HG02973 (cell line): ENCODE results near the gene NCAPG2.

ENCODE experiments used
- ATAC-seq: cut with Tn5 transposase; IDR thresholded peaks from one replicate; pipeline ENCODE4 v1.9.1; 2021; ENCODE audit warnings: moderate library complexity; ENCODE audit not compliant: unreplicated experiment

NCAPG2 gene

GRCh38 chr7:158733775-158734494 is 29.3 kb upstream of the NCAPG2 start:
- no peak for ATAC-seq

GRCh38 chr7:158733220-158733519 is 28.6 kb upstream of the NCAPG2 start:
- ATAC-seq = no peak

DNA sequence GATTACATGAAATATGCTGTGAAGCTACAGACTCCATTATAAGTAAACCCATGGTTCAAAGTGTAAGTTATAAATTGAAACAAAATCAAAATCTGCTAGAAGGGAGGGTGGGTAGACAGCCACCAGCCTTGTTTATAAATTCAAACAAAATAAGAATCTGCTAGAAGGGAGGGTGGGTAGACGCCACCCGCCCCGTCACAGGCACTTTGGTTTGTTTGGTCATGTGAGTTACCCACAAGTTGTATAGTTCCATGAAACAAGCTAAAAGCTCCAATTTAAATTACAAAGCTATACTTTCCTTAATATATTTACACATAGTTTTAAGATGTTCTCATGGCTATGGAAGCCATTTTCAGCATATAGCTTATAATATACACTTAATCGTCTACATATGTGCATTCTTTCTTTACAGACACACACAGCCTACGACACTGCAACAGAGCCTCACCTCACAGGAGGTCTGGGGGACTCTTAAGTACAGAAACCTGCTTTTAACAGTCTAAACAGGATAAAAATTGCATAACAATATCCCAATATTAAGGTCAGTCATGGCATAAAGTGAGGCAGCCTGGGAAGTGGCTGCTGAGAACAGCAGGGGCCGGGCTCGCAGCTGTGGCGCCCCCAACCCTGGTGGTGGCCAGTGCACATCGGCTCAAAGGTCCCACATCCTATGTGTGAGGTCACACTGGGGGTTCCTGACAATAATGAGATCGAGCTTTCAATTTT is 28.1 kb upstream of the NCAPG2 start:
- ATAC-seq = no peak

DNA sequence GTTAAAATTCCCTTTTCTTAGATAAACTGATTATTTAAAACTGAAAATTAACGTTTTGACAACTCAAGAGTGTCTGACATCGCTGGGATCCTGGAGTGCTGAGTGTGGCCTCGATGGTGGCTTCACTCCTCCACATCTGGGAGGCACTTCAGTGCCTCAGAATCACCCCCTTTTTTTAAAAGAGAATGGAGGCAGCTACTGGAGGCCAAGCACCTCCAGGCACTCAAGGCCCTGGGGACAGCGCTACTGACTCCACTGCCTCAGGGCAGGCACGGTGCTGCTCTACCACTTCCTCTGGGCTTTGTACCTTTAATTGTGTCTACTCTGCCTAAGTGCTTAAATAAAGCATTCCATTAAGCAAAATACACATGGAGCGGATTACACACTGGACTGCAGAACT is 27.2 kb upstream of the NCAPG2 start:
- no peak for ATAC-seq

GRCh38 chr7:158730383-158731346 is 26.1 kb upstream of the NCAPG2 start:
- no peak for ATAC-seq

- ATAC-seq = no peak
Measured at GRCh38 chr7:158729646-158730382, 25.2 kb upstream of the NCAPG2 start.

DNA sequence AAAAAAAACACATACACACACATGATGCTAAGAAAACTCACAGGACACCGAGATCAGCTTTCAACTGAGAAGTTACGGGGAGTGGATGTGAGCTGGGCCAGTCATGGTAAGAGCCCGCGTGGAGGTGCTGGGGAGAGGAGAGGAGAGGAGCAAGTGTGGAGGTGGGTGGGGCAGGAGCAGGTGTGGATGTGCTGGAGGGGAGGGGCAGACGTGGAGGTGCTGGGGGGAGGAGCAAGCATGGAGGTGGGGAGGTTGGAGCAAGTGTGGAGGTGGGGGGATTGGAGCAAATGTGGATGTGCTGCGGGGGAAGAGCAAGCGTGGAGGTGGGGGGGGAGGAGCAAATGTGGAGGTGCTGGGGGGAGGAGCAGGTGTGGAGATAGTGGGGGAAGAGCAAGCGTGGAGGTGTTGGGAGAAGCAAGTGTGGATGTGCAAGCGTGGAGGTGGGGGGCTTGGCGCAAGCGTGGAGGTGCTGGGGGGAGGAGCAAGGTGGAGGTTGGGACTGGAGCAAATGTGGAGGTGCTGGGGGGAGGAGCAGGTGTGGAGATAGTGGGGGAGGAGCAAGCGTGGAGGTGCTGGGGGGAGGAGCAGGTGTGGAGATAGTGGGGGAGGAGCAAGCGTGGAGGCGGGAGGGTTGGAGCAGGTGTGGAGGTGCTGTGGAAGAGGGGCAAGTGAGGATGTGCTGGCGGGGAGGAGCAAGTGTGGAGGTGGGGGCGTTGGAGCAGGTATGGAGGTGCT is 24.5 kb upstream of the NCAPG2 start:
- no peak for ATAC-seq

- ATAC-seq = no peak
Measured at GRCh38 chr7:158727690-158728089, 23.1 kb upstream of the NCAPG2 start.

DNA sequence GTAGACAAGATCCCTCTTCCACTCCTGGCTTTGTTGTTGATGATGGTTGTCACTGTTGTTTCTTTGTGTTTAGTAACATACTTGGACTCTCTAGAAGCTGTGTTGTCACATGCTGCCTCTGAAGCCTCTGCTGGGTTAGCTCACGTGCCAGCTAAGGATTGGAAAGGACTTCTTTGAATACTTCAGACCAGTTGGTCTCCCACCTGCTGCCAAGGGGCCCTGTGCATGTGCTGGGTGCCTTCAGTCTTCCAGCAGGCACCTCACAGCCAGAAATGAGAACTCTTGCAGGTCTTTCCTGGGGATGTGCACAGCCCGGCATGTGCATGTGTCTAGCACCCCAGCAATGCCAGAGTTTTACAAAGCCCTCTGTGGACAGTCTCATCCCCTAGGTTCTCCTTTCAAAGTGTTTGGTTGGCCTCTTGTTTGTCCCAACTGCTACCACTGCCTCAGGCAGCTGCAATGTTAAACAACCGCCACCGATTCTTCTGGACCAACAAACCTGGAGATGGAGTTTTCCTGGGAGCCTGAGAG is 21.7 kb upstream of the NCAPG2 start:
- no peak for ATAC-seq

DNA sequence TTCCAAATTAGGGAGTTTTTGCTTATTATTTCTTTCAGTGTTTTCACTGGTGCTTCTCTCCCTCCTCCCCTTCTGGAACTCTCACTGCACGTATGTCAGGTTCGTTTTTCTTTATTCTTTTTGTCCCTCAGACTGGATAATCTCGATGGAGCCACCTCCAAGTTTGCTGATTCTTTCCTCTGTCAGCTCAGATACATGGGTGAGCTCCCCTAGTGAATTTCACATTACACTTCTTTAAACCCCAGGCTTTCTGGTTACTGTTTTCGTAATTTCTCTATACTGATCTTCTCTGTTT is 20.8 kb upstream of the NCAPG2 start:
- ATAC-seq = no peak

DNA sequence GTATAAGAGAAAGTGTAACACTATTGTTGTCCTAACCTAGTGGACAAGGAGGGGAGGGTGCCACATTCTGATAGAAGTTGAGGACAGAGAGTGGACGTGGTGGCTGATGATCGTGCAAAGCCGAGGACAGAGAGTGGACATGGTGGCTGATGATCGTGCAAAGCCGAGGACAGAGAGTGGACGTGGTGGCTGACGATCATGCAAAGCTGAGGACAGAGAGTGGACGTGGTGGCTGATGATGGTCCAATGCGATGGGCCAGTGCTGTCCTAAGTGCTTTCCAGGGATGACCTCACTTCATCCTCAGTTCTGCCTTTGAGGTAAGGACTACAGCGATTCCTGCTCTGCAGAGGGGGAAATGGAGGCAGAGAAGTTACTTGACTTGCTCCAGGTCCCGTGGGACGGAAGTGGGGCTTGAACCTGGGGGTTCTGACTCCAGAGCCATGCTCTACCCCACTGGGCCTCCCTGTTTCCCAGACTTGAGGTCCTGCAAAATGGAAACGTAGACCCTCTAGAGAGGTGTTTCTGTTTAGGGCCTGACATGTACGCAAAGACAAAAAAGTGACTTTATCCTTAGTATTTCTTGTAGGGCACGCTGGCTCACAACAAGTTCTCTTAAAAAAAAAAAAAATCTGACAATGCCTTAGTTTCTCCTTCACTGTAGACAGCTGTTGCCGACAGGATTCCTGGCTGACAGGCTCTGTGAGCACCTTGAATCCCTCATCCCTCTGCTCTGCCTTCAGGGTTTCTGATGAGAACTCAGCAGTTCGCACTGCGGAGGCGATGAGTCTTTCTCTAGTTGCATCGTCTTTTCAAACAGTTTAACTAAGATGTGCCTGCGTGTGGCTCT is 20.3 kb upstream of the NCAPG2 start:
- no peak for ATAC-seq

DNA sequence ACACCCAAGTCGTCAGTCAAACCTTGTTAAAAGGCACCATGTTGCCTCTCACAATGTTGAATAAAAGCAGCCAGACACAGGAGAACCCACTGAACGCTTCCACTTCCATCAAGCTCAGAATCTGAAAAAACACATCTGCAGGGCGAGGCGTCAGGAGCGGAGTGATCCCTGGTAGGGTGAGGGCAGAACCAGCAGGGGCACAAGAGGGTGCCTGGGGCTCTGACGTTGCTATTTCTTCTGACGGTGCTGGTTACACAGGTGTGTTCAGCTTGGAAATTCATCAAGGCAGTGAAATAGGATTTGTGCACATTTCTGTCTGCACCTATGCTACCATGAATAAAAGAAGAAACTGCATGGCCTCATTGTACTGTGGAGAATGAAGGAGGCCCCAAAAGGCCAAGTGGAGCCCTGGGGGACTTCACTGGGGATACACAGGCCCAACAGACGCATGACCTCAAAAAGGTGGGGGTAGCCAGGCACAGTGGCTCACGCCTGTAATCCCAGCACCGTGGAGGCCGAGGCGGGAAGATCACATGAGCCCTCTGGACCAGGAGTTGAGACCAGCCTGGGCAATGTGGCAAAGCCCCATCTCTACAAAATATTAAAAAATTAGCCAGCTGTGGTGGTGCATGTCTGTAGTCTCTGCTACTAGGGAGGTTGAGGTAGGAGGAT is 19.2 kb upstream of the NCAPG2 start:
- ATAC-seq = no peak

- no peak for ATAC-seq
Measured at GRCh38 chr7:158723266-158723665, 18.7 kb upstream of the NCAPG2 start.

- no peak for ATAC-seq
Measured at GRCh38 chr7:158722574-158723237, 18.1 kb upstream of the NCAPG2 start.

DNA sequence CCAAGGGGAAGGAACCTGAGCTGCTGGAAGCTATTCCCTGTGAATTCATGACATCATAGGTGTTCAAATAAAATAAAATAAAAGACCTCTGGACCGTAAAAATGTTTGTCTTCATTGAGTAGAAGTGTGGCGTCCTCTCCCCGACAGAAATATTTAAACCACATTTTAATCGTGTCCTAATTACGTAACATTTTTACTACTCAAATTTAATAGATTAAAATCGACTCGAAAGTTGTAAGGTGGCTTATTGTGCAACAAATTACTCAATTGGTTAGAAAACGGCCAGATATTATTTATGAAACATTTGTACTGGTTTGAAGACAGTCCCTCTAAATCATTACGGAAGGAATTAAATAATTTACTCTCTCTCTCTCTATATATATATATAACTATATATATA is 15.5 kb upstream of the NCAPG2 start:
- ATAC-seq = no peak

DNA sequence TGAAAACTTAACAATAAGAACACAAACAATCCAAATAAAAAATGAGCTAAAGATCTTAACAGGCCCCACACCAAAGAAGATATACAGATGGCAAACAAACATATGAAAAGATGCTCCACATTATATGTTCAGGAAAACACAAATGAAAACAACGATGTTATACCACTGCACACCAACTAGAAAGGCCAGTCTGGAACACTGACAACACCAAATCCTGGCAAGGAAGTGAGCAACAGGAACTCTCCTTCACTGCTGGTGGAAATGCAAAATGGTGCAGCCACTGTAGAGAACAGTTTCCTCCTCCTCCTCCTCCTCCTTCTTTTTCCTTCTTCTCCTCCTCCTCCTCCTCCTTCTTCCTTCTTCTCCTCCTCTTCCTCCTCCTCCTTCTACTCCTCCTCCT is 12.2 kb upstream of the NCAPG2 start:
- no peak for ATAC-seq

GRCh38 chr7:158710651-158711102 is 6.1 kb upstream of the NCAPG2 start:
- ATAC-seq = no peak

DNA sequence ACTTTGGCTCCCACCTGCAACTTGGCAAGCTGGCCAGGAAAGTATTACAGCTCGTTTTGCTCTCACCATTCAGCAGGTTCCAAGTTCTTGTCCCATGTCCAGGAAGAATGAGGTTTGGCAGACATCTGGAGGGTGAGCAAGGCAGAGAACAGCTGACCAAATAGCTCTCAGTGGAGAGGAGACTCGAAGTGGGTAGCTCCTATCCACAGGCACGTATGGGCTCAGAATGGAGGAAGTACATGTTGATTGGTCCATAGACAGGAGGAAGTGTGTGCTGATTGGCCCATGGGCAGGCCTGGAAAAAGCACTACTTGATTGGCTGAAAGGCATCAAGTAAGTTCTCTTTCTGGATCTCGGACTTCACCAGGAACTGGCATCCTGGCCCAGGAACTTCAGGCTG is 3.0 kb upstream of the NCAPG2 start:
- ATAC-seq = no peak
